GM21423 (cell line): Measurements from ENCODE around the gene SLC25A23.
A peak's percentile ranks its signal among the peaks of the same experiment; 100 is the strongest.

Experiments
- ATAC-seq: cut with Tn5 transposase; IDR thresholded peaks from one replicate; pipeline ENCODE4 v1.9.1; 2021; ENCODE audit warnings: mild to moderate bottlenecking, moderate library complexity; ENCODE audit not compliant: unreplicated experiment

Gene SLC25A23

DNA sequence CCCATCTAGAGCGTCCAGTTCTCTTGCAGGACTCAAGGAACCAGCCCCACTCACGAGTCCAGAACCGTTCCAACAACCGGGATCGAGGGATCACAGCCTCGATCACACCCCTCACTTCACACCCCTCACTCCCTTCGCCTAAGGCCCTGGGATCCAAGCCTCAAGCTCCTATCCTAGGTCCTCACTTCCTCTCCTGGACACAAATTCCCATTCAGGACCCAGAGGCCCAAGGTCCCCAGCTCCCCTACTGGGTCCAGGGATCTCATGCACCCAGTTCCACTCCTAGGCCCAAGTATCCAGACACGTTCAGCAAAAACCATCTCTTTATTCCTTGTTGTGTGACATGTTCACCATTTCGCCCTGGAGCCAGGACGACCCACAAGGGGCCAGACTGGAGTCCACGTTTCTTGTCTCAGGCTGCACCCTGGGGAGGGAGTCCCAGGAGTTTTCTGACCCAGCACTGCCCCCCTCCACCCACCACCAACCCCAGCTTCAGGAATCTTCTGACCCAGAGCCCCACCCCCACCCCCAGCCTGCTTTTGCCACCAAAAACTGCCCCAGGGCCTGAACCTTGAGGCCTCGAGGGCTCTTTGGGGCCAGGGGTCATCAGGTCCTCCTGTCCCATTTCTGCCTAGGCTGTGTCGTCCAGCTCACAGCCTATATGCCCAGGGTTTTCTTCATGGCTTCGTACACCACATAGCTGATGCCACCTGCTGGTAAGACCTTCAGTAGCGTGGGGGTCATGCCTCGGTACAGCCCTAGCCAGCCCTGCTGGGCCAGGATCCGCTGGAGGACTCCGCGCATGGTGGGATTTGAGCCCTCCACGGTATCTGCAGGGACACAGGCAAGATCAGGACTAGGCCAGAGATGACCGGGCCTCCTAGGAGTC, 33.6 kb downstream of the SLC25A23 start:
- no peak for ATAC-seq

DNA sequence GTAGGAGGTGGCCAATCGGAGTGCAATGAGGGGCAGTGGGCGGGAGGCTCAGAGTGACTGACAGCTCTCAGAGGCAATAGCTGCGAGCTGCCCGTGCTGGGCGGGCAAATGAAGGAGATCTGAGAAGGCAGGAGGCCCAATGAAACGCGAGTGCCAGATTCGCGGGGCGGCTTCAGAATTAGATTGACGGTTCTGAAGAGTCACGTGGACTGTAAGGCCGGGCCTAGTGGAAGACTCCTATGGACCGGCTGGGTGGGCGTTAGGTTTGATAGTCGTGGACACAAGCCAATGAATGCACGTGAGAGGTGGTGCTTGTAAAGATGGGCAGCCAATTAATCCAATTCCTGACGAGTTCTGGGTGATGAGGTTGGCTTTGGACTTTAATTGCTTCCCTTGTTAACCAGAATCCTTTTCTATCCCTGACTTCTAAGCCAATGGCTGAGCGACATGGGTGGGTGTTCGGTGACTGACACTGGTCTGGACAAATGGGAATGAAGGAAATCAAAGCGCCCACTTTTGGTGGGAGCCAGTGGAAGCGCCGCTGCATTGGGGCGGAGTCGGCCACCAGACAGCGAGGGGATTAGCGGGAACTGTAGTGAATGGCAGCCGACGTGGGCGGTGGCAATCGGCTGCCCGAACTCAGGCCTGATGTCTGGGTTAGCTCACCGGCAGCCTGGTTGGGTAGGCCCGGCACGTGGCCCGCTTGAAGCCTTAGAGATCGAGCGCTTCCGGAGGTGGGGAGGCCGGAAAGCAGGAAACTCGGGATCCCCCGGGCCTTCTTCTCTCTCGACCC, 34.5 kb downstream of the SLC25A23 start:
- peak; percentile 85 for ATAC-seq

GRCh38 chr19:6424195-6424938, 35.2 kb downstream of the SLC25A23 start, which contains the start of gene KHSRP:
Gene KHSRP, minus strand, starts transcription at chr19:6424811. Its CDS starts 110 bp downstream, at chr19:6424701.
- ATAC-seq, result no peak

GRCh38 chr19:6423499-6424194, 35.9 kb downstream of the SLC25A23 start:
- no peak for ATAC-seq

GRCh38 chr19:6421075-6422014, 38.2 kb downstream of the SLC25A23 start:
- ATAC-seq, result no peak

- ATAC-seq, result no peak
These were observed 41.0 kb downstream of the SLC25A23 start for GRCh38 chr19:6418562-6418932.

GRCh38 chr19:6417713-6418561, 41.7 kb downstream of the SLC25A23 start:
- ATAC-seq, result no peak

GRCh38 chr19:6416658-6417405, 42.8 kb downstream of the SLC25A23 start:
- no peak for ATAC-seq

GRCh38 chr19:6415591-6416190, 43.9 kb downstream of the SLC25A23 start:
- no peak for ATAC-seq

GRCh38 chr19:6414793-6415590, 44.6 kb downstream of the SLC25A23 start:
- ATAC-seq, result no peak

DNA sequence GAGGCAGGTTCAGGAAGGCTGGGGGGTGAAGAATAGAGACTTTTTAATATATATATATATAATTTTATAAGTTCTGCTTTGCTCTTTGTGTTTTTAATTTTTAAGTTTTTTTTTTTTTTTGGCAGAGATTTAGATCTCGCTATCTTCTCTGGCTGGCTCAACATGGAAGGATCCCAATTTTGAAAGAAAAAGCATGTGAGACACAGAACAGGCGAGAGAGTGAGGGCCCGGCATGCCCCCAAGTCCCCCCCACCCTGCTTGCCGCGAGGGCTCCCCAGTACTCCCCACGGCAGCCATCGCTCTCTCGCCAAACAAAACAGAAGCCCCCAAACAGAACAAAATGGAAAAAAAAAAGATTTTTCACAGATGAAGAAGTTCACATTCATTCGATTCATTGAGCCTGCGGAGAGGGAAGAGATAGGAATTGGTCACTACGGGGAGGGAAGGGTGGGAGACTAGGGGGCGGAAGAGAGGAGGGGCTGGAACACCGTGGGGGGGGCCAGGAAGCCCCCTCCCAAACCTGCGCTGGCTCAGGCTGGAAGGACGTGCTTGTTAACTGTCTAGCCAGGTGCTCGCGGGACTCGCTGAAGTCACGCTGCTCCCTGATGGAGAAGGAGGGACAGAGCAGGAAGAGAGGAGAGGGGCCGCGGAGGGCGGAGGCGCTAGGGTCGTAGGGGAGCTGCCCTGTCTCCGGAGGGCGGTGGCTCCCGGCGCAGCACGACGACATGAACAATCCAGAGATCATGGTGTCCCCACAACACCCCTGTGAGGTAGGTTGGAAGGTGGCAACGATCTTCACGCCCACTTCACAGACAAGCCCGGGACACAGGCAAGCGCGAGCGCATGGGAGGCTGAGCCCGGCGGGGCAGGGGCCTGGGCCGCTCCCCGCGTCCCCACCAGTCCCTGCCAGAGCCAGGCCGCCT, 45.6 kb downstream of the SLC25A23 start:
- ATAC-seq, result no peak

- no peak for ATAC-seq
These were observed 46.3 kb downstream of the SLC25A23 start for GRCh38 chr19:6413291-6413690.

DNA sequence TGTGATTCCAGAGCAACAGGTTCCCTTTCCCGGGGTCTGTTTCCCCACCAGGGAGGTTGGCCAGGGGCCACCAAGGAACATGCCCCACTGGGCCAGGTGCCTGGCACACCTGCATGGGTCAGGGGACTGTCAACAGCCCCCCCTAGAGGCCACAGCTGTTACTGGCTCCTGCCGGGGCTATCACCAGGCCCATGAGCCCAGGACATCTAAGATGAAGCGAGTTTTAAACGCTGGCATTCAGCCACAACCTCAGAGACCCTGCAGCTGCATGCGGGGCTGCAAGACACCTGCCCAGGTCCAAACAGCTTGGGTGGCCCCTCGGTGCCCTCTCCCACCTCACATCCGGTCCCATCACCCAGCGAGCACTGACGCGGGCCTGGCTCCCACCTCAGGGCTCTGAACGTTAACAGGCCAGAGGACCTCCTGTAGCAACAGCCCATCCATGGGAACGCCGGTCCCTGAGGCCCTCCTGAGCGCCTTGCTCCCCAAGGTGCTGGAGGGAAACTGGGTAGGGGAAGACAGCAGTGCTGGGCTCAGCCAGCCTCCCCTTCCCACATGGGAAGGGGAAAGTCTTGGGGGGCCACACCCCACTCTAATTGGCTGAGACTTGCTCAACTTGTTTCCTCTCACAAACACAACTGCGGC, 47.0 kb downstream of the SLC25A23 start:
- ATAC-seq, result no peak

GRCh38 chr19:6412061-6412446, 47.5 kb downstream of the SLC25A23 start:
- no peak for ATAC-seq

GRCh38 chr19:6409346-6409745, 50.2 kb downstream of the SLC25A23 start:
- ATAC-seq, result no peak
